Activated effector memory CD4-positive, alpha-beta T cell treated with Interleukin-2 at 50 U/mL for 16 hours (primary cell): ENCODE measurements around the gene OMG.
"Not testable (repeated sequence)": the region's sequence is repeated elsewhere in the genome, so short reads cannot be mapped to it uniquely, and the experiment has no call there.

Experiments used
- DNase-seq: peaks from one replicate; pipeline ENCODE4 v3.0.0-alpha.2; 2020

Gene OMG

DNA sequence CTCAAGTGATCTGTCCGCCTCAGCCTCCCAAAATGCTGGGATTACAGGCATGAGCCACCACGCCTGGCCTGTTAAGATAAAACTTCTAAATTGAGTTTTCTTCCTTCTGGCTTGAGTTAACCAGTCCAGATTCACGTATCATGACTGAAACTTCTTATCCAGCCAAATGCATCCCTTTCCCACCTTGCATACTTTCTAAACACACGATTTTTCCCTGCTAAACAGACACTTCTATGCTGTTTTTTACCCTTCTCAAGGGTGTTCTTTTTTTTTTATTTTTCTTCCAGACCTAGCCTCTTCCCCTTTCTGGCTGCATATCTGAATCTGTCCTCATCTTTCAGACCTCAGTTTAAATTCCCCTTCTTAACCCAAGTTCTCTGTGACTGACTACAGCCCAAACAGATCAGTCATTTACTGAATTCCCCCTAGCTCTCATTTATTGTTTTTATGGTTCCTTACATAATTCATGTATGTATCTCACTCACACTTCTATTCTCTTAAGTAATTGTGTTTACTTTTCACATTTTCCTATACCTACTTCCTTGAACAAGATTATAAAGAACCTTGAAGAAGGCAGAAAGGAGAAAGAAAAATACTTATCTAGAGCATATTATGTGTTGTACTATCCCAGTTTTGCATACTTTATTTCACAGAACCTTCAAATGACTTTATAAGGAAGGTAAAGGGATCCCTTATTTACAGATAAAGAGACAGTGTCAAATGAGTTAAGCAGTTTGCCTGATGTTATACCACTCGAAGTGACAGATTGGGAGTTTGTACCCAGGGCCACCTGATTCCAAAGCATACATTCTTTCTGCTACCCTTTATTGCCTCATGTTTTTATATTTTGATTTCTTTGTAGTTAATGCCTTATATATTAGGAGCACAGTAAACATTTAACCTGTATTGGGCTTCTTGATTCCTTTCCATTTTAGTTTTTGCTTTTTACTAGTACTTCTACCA, 11.6 kb upstream of the OMG start:
- DNase-seq, result no peak

DNA sequence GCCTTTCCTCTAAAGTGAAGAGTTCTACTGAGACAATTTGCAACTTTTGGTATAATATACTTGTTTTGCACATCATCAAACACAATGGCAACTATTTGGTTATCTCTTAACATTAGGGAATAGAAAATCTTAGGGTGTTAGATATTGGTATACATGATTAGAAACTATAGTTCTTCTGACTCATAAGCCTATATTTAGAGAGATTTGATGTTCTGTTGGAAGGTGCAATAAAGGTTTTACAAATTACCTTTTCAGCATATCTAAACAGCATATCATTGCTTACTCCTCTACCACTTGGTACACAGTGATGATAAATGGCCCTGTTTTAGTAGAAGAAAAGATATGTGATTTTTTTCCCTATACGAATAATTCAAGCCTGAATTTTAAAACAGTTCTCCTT, 10.6 kb upstream of the OMG start:
- DNase-seq, result no peak

DNA sequence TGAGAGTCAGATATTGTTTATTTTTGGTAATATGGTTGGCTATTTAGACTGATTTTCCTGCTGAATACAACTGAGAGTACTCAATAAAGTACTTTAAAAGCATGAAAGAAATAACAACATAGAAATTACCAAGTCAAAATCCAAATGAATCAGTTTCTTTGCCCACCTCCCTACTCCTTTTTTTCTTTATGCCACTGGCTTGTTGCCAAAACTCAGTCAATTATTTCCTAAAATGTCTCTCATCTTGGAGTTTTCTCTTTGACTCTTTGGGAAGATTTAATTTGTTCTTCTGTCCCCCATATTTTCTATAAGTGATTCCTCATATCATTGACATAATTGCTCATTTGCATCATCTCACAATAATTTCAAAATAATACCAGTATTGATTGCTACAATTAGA, 2.6 kb upstream of the OMG start:
- no peak for DNase-seq

DNA sequence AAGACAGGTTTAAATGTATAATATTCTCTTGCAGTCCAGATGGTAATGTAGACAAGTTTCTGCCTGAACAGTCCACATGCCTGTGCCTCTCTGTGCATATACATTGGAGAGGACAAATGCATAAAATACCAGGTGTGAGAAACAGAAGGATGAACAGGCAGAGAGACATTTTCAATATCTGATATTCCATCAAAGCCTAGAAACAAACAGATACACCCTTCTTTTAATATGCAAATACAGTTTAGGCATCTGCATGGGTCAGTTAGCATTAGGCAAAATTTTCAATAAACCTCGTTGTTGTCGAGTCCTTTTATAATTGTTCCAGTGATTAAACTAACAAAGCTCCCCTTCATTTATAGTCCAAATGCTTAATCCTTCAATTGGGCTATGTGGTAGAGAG, 897 bp downstream of the OMG start:
- no peak for DNase-seq

DNA sequence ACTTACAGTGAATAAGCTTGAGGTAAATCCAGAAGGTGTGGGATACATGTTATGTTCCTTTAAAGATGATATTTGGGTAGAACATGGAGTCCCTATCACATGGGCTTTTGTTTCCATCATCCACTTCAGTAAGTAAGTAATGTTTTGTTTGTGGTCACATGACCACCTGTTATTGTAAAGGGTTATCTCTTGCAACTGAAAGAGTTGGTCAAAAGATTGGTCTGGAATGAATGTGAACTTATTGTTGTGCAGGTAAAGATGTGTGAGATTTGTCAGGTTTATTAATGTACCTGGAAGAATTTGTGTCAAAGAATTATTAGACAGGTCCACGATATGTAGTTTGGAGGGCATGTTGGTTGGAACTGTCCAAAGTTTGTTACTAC, 1.6 kb downstream of the OMG start:
- no peak for DNase-seq

DNA sequence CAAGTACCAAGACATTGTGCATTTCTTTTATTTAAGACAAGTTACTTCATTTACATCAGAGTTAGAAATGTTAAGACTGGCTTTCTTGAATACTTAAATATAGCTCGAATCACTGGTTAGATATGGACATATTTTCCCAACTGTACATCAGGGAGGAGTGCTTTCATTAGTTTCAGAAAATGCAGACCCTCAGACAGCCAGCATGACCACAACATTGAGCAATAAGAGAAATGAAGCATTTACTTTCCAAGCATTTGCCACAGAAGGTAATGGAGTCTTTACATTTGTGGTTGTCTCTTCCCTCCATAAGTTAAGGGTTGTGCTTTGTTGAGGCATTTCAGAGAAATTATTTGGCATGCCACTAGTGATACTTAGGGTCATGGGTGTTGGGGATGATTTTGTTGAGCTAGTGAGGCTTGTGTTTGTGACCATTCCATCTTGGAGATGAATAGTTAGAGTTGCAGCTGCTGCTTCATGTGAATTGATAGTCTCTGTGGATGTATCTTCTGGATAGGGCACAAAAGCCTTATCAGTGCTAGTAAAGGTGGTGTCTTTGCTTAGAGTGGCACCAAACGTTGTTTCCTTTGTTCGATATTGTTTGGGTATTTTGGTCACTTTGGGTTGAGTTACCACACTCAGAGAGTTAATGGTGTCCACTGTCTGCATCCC, 2.1 kb downstream of the OMG start:
- no peak for DNase-seq

DNA sequence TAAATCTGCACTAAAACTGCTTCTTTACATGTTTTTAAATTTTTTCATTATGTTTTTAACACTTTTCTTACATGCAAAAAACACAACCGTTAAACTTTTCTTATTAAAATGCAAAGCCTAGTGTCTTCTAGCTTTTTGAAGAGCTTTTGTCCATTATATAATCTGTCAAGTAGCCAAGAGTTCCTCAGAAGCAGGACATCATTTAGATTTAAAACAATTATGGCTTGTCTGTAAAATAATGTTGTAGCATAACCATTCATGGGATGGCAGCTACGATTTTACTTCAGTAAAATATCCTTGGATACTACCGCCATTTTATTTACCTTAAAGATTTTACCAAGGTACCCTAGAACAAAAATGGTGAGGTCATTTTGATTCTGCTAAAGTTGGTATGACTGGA, 2.8 kb downstream of the OMG start:
- no peak for DNase-seq

DNA sequence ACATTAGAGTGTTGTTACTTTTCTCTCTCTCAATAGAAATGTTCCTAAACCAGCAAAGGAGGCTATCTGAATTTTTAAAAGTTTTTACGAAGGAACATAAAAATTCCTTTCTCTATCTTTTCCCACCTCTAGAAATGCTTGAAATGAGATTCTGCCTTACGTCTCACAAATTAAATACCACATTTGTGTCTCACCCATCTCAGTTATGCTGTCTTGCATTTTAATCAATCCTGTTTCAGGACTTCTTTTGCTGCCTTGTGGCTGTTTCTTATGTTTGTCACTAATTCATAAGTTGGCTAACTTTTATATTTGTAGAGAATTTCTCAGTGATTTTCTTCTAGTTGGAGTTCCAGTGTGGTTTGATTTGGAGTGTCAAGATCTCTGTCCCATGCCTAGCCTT, 3.5 kb downstream of the OMG start:
- no peak for DNase-seq

DNA sequence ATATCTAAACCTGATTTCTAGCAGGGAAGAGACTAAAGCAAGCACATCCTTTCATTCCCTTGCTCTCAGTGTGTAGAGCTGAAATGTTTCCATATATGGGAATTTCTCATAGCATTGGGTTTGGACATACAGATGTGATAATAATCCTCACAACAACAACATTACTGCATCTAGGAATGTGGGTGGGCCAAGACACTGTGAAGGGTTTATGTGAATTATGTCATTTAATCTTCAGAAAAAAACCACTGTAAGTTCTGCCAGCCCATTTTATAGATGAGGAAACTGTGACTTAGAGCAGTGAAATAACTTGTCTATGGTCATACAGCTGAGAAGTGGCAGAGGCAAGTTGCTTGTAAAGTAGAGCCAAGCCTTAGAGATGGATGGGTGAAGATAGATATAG, 5.2 kb downstream of the OMG start:
- DNase-seq, result no peak

DNA sequence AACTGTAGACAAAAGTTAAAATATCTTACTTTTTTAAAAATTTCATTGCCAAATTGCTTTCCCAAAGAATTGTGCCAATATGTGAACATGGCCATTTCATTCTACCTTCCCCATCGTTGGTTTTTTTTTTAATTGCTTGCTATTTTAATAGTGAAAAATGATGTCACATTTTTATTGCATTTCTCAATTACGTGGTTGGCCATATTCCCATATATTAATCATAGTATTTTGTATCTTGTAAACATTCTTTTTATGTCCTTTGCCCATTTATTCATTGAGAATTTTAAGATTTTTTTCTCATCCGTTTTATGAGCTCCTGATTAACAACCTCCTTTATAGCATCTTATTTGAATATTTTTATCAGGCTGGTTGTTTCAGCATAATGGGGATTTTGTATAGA, 7.2 kb downstream of the OMG start:
- DNase-seq, result no peak

DNA sequence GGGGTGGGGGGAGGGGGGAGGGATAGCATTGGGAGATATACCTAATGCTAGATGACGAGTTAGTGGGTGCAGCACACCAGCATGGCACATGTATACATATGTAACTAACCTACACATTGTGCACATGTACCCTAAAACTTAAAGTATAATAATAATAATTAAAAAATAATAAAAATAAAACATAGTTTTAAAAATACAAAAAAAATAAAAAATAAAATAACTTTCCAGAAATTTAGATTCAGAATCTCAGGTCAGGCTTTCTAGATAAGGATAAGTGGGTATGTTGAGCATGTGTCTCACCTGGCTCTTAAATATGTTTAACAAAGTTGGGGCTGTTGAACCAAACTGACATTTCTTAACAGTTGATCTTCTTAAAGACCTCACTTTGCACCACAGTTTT, 9.1 kb downstream of the OMG start:
- not testable (repeated sequence) for DNase-seq

DNA sequence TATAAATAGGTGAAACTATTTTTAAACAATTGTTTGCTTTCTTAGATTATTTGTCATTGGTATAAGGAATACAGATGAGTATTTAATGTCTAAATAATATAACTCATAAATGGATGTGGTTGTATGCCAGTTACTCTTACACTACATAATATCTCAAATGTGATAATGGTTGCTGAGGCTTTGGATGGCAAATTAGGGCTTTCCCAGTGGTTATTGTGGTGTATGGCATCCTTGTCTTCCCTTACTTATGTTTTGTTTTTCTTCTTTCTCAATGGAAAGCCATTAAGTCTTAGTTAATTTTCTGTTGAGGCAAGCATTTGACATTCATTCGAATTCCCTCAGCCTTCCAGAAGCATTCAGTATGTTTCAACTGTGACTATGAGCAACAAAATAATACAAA, 10.5 kb downstream of the OMG start:
- DNase-seq, result no peak

DNA sequence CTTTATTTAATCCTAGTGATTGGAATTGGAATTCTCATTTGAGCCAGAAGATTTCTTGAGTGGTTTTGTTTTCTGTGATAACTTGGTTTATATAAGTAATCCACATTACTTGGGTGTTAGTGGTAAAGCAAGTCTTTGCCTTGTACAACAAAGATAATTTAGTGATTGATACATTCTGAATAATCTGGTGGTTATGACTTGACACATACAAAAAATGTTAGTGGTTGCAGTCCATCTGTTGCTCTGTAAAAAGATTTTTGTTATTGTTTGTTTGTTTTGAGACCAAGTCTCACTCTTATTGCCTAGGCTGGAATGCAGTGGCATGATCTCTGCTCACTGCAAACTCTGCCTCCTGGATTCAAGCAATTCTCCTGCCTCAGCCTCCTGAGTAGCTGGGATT, 13.2 kb downstream of the OMG start:
- no peak for DNase-seq

DNA sequence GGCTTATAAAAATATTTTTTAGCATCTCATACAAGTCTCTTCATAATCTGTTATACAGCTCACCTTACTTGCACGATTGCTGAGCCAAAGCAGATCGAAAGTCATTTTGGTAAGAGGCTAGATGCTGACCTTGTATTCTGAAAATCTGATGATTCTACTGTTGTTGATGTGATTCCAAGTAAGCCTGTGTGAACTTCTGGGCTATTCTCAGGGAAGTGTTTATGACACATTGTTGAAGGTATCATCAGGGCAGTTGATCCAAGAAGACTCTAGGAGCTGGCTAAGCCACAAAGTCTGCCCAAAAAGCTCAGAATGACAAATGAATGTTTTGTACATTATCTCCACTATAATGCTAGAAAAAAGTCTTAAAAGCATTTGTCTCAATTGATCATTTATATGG, 16.0 kb downstream of the OMG start:
- no peak for DNase-seq

DNA sequence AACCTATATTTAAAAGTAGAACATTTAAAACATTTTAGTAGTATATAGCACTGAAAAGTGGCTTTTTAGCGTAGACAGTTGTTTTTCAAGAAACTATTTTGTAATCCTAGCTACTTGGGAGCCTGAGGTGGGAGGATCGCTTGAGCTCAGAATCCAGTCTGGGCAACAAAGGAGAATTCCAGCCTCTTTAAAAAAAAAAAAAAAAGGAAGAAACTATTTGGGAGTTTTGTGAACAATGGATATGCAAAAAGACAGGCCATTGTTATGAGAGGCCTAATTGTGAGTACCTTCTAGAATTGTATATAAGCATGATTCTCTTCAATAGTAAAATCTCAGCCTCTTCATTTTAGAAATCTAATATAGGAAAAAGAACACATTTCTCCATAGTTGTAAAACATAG, 17.6 kb downstream of the OMG start:
- DNase-seq, result no peak

DNA sequence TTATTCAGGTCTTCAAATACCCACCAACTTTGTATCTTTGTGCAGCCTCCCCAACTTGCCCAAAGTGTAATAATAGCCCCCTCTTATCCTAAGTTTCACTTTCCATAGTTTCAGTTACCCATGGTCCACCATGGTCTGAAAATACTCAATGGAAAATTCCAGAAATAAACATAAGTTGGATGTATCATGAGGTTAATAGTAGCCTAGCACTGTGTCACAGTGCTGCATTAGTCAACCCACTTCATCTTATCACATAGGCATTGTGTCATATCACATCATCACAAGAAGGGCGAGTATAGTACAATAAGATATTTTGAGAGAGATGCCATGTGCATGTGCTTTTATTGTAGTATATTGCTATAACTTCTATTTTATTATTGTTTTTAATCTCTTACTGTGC, 21.9 kb downstream of the OMG start:
- DNase-seq, result no peak

DNA sequence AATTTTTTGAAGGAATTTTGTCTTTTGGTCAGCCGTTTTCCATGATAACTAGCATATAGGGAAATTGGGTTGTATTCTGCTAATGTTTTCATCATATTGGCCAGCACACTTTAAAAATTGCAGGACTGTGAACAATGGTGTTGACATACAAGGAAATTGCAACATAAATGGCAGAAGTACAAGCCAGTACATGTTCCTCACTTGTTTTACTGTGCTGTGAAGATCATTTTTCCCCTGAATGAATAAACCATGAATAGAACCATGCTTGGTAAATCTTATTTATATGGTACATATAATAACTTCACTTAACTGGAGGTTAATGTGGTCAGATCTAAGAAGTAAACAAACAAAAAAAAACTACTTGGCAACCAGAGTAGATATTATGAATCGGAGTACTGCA, 22.8 kb downstream of the OMG start:
- DNase-seq, result no peak

DNA sequence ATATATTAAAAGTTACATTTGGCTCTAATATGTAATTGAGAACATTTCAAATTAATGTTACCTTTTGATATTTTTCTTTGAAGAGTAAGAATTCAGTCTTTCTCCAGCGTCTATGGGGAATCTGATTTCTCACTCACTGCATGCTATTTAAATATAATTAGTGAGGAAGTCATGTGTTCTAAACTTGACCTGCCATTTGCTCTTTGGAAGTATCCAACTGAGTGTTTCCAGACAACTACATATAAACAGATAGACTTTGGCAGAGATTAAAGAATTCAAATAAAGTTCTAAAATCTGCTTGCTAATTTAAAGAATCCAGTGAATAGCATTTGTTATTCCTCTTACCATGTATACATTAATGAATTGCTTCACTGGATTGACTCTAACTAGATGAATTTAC, 23.5 kb downstream of the OMG start:
- no peak for DNase-seq

DNA sequence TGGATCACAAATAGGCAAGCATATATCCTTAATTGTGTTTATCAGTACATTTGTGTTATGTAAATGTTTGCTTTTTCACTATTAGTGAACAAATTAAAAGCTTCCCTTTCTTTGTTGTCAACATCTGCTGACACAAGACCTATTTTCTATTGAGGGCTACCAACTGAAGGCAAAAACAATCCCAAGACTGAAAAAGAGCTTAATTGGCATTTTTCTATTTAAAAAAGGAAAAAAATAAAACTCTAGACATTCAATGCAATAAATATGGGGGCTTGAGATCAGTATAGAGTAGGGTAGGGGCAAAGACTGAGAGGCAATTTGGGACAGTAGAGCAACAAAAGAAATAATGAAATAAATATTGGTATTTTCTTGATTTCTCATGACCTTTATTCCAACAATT, 24.2 kb downstream of the OMG start:
- no peak for DNase-seq

DNA sequence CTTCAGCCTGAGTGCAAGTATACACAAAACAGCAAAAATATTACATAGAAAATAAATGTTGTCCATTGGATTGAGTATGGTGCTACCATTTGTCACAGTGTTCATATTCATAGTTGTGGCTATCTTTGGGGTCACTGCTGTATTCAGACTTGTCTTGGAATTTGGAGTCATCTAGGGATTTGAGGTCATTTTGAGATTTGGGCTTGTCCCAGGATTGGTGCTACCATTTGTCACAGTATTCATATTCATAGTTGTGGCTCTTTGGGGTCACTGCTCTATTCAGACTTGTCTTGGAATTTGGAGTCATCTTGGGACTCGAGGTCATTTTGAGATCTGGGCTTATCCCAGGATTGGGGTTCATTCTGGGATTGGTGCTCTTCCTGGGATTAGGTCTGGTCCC, 24.8 kb downstream of the OMG start:
- DNase-seq, result no peak

DNA sequence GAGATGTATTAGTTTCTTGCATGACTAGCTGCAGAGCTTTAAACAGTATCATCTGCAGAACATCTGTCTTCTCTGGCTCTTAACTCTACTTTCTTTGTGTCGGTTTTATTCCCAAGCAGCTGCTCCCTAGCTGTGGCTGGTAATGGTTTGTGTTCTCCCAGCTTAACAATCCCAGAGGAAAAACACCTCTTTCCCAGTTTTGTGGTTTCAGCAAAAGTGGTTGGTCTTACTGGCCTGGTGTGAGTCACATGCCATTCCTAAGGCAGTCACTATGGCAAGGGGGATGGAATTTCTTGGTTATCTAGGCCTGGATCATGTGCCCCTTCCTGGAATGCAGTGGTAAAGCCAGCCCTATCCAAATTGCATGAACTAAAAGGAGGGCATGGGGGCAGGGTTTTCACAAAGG, 27.5 kb downstream of the OMG start:
- no peak for DNase-seq

DNA sequence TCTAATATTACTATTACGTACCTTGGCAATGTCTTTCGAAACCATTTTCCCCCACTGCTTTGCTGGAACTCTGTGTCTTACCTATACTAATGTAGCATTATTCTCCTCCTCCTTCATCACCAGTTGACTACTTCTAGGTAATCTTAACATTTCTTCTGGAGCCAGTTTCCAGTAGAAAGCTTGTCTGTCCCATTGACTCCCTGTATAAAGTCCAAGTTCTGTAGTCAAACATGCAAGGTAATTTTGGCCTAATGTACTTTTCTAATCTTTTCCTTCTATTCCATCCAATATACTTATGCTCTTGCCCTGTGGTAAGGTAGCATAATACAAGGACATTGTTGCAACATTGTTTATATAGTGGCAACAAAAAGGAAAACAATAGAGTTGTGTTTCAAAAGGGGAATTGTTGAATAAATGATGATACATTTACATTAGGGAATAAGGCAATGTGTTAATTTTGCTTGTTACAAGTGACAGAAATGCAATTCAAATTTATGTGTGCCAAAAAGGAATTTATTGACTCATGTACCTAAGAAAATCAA, 27.9 kb downstream of the OMG start:
- no peak for DNase-seq

DNA sequence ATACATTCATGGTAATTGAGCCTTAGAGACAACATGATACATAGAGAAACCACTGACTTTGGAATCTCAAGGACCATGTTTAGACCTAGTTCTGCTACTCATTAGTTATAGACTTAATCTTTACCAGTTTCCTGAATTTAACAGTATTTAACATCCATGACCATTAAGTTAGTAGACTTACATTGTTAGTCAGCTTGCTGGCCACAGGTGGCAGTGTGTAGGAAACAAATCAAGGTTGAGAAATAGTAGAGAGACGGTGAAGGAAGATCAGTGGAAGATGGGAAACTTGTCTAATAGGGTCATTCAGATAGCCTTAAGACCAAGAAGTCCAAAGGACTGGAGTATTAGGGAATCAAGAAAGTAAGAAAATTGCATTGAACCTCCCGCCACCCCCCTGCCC, 31.0 kb downstream of the OMG start:
- no peak for DNase-seq

DNA sequence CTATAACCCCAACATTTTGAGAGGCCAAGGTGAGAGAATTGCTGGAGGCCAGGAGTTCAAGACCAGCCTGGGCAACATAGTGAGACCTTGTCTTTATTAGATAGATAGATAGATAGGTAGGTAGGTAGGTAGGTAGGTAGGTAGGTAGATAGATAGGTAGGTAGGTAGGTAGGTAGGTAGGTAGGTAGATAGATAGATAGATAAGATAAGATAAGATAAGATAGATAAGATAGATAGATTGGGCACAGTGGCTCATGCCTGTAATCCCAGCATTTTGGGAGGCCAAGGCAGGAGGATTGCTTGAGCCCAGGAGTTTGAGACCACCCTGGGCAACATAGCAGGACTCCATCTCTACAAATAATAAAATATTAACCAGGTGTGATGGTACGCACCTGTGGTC, 34.1 kb downstream of the OMG start:
- not testable (repeated sequence) for DNase-seq
